MM.1S (cell line): ENCODE measurements around the gene ZCWPW1.

Source experiments
- DNase-seq: peaks from one replicate; pipeline ENCODE4 v3.0.0-alpha.2; 2015
- H2AFZ ChIP-seq: fragments of 300-600 bp; sonication (generic); 2 replicates; pipeline ENCODE4 v1.6.0; 2016; ENCODE audit warnings: antibody characterized with exemption, low read length
- H3F3A ChIP-seq: fragments of 300-600 bp; sonication (generic); 2 replicates; pipeline ENCODE4 v1.6.1; 2016; ENCODE audit warnings: mild to moderate bottlenecking, antibody characterized with exemption, low read length, moderate library complexity, mixed read lengths; ENCODE audit not compliant: insufficient read depth
- H3K27ac ChIP-seq: fragments of 300-600 bp; sonication (generic); 2 replicates; pipeline ENCODE4 v1.5.1; 2016; ENCODE audit warnings: mild to moderate bottlenecking, low read length
- H3K27me3 ChIP-seq: fragments of 300-600 bp; sonication (generic); replicated peaks from 2 replicates; pipeline ENCODE4 v1.6.0; 2016; ENCODE audit warnings: low read length; ENCODE audit not compliant: insufficient read depth
- H3K36me3 ChIP-seq: fragments of 300-600 bp; sonication (generic); replicated peaks from 2 replicates; pipeline ENCODE4 v1.6.1; 2016; ENCODE audit warnings: mild to moderate bottlenecking, low read length, mixed read lengths; ENCODE audit not compliant: insufficient read depth
- H3K4me1 ChIP-seq: fragments of 300-600 bp; sonication (generic); 2 replicates; pipeline ENCODE4 v1.6.1; 2016; ENCODE audit warnings: low read length, mixed read lengths
- H3K4me2 ChIP-seq: fragments of 300-600 bp; sonication (generic); 2 replicates; pipeline ENCODE4 v1.6.0; 2016; ENCODE audit warnings: low read depth, low read length
- H3K4me3 ChIP-seq: fragments of 300-600 bp; sonication (generic); 2 replicates; pipeline ENCODE4 v1.5.1; 2016; ENCODE audit warnings: low read length, mixed read lengths
- H3K79me2 ChIP-seq: fragments of 300-600 bp; sonication (generic); 2 replicates; pipeline ENCODE4 v1.6.1; 2016; ENCODE audit warnings: mixed run types, low read length, mixed read lengths
- H3K9ac ChIP-seq: fragments of 300-600 bp; sonication (generic); 2 replicates; pipeline ENCODE4 v1.6.1; 2016; ENCODE audit warnings: low read length, mixed read lengths
- H3K9me2 ChIP-seq: fragments of 300-600 bp; sonication (generic); replicated peaks from 2 replicates; pipeline ENCODE4 v1.6.1; 2016; ENCODE audit warnings: mild to moderate bottlenecking, low read length, mixed read lengths; ENCODE audit not compliant: insufficient read depth
- H3K9me3 ChIP-seq: fragments of 300-600 bp; sonication (generic); replicated peaks from 2 replicates; pipeline ENCODE4 v1.6.1; 2016; ENCODE audit warnings: mild to moderate bottlenecking, low read length, mixed read lengths; ENCODE audit not compliant: insufficient read depth
- H4K20me1 ChIP-seq: fragments of 300-600 bp; sonication (generic); 2 replicates; pipeline ENCODE4 v1.6.1; 2016; ENCODE audit warnings: mild to moderate bottlenecking, low read length, moderate library complexity, mixed read lengths; ENCODE audit not compliant: insufficient read depth
- CTCF ChIP-seq: fragments of 300-600 bp; sonication (generic); IDR thresholded peaks from 2 replicates; pipeline ENCODE4 v1.5.1; 2016; ENCODE audit warnings: antibody characterized with exemption, low read length, mixed read lengths
- EZH2 ChIP-seq: fragments of 300-600 bp; sonication (generic); optimal IDR thresholded peaks from 2 replicates; pipeline ENCODE3; 2017; ENCODE audit warnings: low read depth, mild to moderate bottlenecking, antibody characterized with exemption, low read length, mixed read lengths
- EZH2phosphoT487 ChIP-seq: fragments of 300-600 bp; sonication (generic); IDR thresholded peaks from 2 replicates; pipeline ENCODE4 v1.6.1; 2018; ENCODE audit warnings: antibody characterized with exemption, low read length

Gene ZCWPW1

GRCh38 chr7:100465299-100465698, 36.8 kb upstream of the ZCWPW1 start:
- no peak overlapping the region for H3K4me2 ChIP-seq
- H4K20me1 ChIP-seq: no peaks in the 10 kb centered on the region
- H3K27me3 ChIP-seq: no peaks in the 10 kb centered on the region
- H3K4me1 ChIP-seq: no peaks in the 10 kb centered on the region
- no peaks in the 10 kb centered on the region for H3K9me2 ChIP-seq
- DNase-seq: no peak
- H3F3A ChIP-seq: no peaks in the 10 kb centered on the region; the same call in 1 of the 2 replicates
- no peak overlapping the region for H3K9ac ChIP-seq
- H2AFZ ChIP-seq: no peak overlapping the region
- H3K79me2 ChIP-seq: no peaks in the 10 kb centered on the region
- no peak overlapping the region for H3K27ac ChIP-seq
- H3K36me3 ChIP-seq: no peaks in the 10 kb centered on the region
- no peaks in the 10 kb centered on the region for H3K9me3 ChIP-seq
- no peak overlapping the region for H3K4me3 ChIP-seq
- TF ChIP-seq EZH2phosphoT487 (no peak), EZH2 (no peak), CTCF (no peak)

- Histone ChIP-seq H3K27ac (no peak overlapping the region), H3K9ac (no peak overlapping the region), H4K20me1 (no peaks in the 10 kb centered on the region), H3K9me3 (no peaks in the 10 kb centered on the region), H3K79me2 (no peaks in the 10 kb centered on the region), H3K36me3 (no peaks in the 10 kb centered on the region), H3K9me2 (no peaks in the 10 kb centered on the region), H3K27me3 (no peaks in the 10 kb centered on the region), H3K4me1 (no peaks in the 10 kb centered on the region), H3F3A (no peaks in the 10 kb centered on the region), H3K4me3 (no peak overlapping the region), H3K4me2 (no peak overlapping the region), H2AFZ (no peak overlapping the region)
- TF ChIP-seq EZH2: no peak
- no peak for TF ChIP-seq CTCF
- DNase-seq: no peak
Measured at GRCh38 chr7:100464791-100465190, 36.3 kb upstream of the ZCWPW1 start.

- Histone ChIP-seq H3K9me2 (no peaks in the 10 kb centered on the region), H3K27ac (no peak within 1 kb of the TSS), H4K20me1 (no peaks in the 10 kb centered on the region), H3K9ac (no peak within 1 kb of the TSS), H3K4me3 (no peak within 1 kb of the TSS), H3K9me3 (no peaks in the 10 kb centered on the region), H3F3A (no peaks in the 10 kb centered on the region), H3K79me2 (no peaks in the 10 kb centered on the region), H3K4me2 (no peak within 1 kb of the TSS), H3K36me3 (no peaks in the 10 kb centered on the region), H3K27me3 (no peaks in the 10 kb centered on the region), H2AFZ (no peak within 1 kb of the TSS), H3K4me1 (no peaks in the 10 kb centered on the region)
- no peak for TF ChIP-seq EZH2
- TF ChIP-seq CTCF: no peak
- TF ChIP-seq EZH2phosphoT487: no peak
- no peak for DNase-seq
Measured at GRCh38 chr7:100464210-100464660, 35.7 kb upstream of the ZCWPW1 start, which contains the start of gene SPACDR. Gene SPACDR, minus strand, starts transcription at chr7:100464260. Its CDS starts 235 bp downstream, at chr7:100464025.

- Histone ChIP-seq H3K27me3 (no peaks in the 10 kb centered on the region), H3K27ac (no peak overlapping the region), H3K9ac (no peak overlapping the region), H3K36me3 (no peaks in the 10 kb centered on the region), H3K79me2 (no peaks in the 10 kb centered on the region), H3K4me1 (no peaks in the 10 kb centered on the region), H3K9me3 (no peaks in the 10 kb centered on the region), H3F3A (no peaks in the 10 kb centered on the region), H2AFZ (no peak overlapping the region), H3K4me2 (no peak overlapping the region), H4K20me1 (no peaks in the 10 kb centered on the region), H3K9me2 (no peaks in the 10 kb centered on the region), H3K4me3 (no peak overlapping the region)
- no peak for TF ChIP-seq EZH2phosphoT487
- TF ChIP-seq EZH2: no peak
- TF ChIP-seq CTCF: no peak
- DNase-seq: no peak
Measured at GRCh38 chr7:100457033-100457432, 28.5 kb upstream of the ZCWPW1 start.
